H1 (cell line): ENCODE results near the gene ZNF622. TPM values are rescaled to one million over a fixed set of nuclear protein-coding genes. Genes with fewer than 3 reads are reported as not detected.

Experiments
- CHD7 ChIP-seq: fragments of 300-600 bp; sonication (generic); IDR thresholded peaks from 2 replicates; pipeline ENCODE4 v1.7.1; 2012; ENCODE audit warnings: low read length, moderate library complexity, mild to moderate bottlenecking, inconsistent platforms; ENCODE audit not compliant: insufficient replicate concordance
- POLR2A ChIP-seq, 2 experiments: IDR thresholded peaks; 1 replicate in 1 of 2; 2 replicates in 1 of 2; pipeline ENCODE4 v1.6.1; 2011; ENCODE audit warnings: low read depth in 2 of 2, low read length in 2 of 2, mild to moderate bottlenecking in 2 of 2; ENCODE audit errors: control extremely low read depth in 1 of 2
- polyA plus RNA-seq, 7 experiments: library from polyadenylated mRNA; depleted of rRNA in 3 of 7; stranded (reverse) in 5 of 7; unstranded in 2 of 7; fragments of >200 nt in 5 of 7; fragments of 200-250 nt in 2 of 7; gene quantifications; 1 replicate in 5 of 7; 2 replicates in 1 of 7; 4 replicates in 1 of 7; pipeline versions ENCODE4 v1.2.1 to v1.2.3, GENCODE V29; 2011 to 2013; ENCODE audit warnings: missing spikeins in 2 of 7, mixed read lengths in 2 of 7
- total RNA-seq: library from RNA; stranded (reverse); fragmentation: NEBNext Ultra II Directional; extraction: Animal tissue kit (Norgen Biotek cat#: 25700); gene quantifications from 2 replicates; pipeline ENCODE4 v1.2.1, GENCODE V29; 2021

ZNF622 gene
- total and polyA plus RNA-seq, 2 of the 8 experiments (the other 6 are each of a cell fraction or from before 2014, with no cell fraction given): 8.8 to 30.8 TPM

GRCh38 chr5:16489322-16489791 is 23.8 kb upstream of the ZNF622 start (continued):
- no peak for TF ChIP-seq CHD7
- no peak for TF ChIP-seq POLR2A (IDR thresholded peaks at IDR 0.05; ENCODE audit: control extremely low read depth in 1 of 2, low read depth in 2 of 2, low read length in 2 of 2)
- TF ChIP-seq, all 59 proteins: peak for 2
